H4 (cell line): ENCODE measurements around the gene PRAC2. TPM values are rescaled to one million over a fixed set of nuclear protein-coding genes. Genes with fewer than 3 reads are reported as not detected.

ENCODE experiments used
- DNase-seq: peaks from one replicate; pipeline ENCODE4 v3.0.0-alpha.2; 2015; ENCODE audit warnings: low spot score
- total RNA-seq: library from RNA; depleted of rRNA; stranded (reverse); fragments of >200 nt; shearing (Covaris generic); gene quantifications from 2 replicates; pipeline ENCODE4 v1.2.3, GENCODE V29; 2014

PRAC2 gene
- total RNA-seq, 1 experiment from 2014 or later, result not detected

- DNase-seq, result no peak
Observed at GRCh38 chr17:48733632-48734328, 10.8 kb downstream of the PRAC2 start.

DNA sequence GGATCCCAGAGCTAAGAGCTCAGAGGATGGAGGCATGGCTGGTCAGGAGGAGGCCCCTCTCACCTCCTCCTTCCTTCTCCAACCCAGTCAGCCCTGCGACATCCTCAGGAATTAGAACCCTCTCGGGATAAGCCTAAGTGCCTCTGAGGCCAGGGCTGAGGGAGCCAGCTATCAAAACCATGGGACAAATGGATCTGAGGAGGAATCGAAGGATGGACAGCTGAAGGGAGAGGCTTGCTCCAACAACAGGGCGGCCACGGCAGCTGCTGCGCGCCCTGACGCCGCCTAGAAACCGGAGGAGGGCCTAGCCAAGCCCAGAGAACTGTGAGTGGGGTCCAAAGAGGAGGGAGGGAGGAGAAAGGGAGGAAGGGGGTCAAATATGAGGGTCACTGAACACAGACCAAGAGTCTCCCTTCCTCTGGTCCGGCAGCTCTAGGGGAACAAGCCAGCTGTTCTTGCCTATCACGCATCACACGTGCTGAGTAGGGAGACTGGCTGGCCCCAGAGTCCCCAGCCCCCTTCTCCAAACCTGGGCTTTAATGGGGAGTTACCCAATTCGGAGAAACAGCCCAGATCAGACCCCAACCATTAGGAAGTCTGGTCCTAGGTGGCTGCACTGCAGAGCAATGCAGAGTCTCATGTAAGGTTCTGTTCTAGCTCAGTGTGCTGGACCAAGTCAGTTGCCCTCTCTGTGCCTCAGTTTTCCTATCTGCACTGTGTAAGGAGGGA, 11.5 kb downstream of the PRAC2 start:
- DNase-seq, result no peak

- no peak for DNase-seq
Observed at GRCh38 chr17:48735062-48735351, 12.0 kb downstream of the PRAC2 start.

DNA sequence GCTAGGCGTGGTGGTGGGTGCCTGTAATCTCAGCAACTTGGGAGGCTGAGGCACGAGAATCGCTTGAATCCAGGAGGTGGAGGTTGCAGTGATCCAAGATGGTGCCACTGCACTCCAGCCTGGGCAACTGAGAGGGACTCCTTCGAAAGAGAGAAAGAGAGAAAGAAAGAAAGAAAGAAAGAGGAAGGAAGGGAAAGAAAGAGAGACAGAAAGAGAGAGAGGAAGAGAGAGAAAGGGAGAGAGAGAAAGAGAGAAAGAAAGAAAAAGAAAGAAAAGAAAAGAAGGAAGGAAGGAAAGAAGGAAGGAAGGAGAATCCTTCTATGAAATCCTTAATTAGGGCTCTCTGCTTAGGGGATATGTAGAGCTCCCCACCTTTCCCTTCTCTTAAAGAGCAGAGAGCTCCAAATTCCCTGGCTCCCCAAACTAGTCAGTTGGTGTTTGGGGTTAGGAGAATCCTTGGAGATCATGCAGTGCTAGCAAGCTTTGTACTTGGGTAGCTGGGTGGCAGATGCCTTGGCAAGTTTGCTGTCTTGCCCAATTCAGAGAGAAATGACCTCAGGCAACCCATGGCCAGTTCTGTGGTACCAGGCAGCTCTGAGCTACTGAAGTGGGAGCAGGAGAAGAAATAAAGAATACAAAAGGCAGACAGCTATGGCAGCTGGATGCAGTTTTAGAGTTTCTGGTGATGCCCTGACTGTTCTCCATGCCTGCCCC, 14.5 kb downstream of the PRAC2 start:
- no peak for DNase-seq

GRCh38 chr17:48738424-48738802, 15.4 kb downstream of the PRAC2 start:
- DNase-seq, result no peak

- no peak for DNase-seq
Observed at GRCh38 chr17:48738803-48739526, 16.0 kb downstream of the PRAC2 start.

DNA sequence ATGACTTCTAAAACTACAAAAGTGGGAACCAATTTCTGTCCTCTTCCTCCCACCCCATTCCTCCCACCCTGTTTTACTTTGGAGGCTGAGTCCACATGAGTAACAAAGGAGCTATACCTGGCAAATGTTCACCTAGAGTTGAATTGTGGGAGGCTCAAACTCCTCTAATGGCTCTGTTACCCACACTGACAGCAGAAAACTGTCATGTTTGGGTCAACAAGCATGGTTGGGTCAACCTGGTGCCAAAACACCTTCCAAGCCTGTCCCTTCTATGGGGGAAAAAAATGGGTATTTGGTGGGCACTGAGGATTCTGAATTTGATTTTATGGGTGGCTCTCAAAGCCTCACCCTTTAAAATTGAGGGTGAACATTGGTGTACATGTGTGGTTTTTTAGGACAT, 17.6 kb downstream of the PRAC2 start:
- no peak for DNase-seq

GRCh38 chr17:48745381-48746275, 22.6 kb downstream of the PRAC2 start:
- no peak for DNase-seq

DNA sequence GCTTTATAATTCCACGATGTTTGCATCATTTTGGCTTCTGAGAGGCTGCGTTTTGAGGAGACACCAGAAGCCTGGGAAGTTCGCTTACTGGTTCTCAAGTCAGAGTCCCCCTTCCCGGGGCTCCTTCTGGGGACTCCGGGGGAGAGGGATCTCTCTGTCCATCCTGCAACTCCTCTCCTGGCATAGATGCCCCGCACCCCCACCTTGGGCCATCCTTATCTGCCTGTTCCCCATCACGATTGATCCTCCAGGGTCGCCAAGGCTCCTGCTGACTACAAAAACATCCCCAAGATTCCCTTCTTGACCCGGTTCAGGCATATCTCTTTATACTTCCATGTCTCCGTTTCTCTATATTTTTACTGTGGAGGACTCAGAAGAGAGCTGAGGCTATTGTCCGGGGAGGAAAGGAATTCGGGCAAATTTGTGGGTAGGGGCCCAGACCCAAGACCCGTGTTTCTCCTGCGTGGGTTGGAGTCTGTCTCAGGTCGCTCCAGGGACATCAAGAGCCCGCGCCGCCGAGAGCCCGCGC, 24.0 kb downstream of the PRAC2 start:
- no peak for DNase-seq

DNA sequence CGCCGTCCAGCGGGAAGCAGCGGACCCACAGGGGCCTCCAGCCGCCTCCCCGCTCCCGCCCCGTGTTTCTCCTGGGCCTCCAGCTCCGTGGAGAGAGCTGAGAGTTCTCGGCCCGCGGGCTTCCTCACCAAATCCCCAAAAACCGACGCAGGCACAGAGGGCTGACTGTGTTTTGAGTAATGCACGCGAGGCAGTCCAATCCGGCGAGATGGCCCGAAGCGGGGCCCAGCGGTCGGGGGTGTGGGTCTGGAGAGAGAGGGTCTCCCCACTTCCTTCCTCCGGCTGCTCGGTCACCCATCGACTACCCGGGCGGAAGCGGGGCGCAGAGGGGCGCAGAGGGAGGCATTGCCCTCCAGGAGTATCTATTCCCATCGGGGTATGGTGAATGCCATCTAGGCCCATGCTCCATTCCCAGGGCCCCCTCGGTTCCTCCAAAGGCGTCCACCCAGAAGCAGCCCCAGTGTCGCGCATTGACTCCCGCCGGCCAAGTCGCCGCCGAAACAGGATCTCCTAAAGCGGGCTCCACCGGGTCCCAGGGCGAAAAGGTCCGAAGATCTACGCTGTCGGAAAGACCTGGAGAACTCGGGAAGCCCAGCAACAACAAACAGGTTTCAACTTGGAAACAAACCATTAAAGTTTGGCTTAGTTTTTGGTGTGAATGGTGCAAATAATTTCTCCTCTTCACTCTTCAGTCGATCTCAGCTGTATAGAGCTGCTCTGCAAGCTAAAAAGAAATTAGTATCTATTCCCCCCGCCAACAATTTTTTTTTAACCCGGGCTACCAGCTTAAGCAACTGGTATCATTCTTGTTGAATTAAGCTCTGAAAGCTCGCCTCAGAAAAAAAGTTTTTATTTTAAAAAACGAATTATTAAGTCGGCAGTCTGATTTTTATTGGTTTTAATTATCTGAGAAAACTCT, 24.7 kb downstream of the PRAC2 start:
- DNase-seq, result no peak

GRCh38 chr17:48748718-48749566, 26.0 kb downstream of the PRAC2 start:
- DNase-seq, result no peak

DNA sequence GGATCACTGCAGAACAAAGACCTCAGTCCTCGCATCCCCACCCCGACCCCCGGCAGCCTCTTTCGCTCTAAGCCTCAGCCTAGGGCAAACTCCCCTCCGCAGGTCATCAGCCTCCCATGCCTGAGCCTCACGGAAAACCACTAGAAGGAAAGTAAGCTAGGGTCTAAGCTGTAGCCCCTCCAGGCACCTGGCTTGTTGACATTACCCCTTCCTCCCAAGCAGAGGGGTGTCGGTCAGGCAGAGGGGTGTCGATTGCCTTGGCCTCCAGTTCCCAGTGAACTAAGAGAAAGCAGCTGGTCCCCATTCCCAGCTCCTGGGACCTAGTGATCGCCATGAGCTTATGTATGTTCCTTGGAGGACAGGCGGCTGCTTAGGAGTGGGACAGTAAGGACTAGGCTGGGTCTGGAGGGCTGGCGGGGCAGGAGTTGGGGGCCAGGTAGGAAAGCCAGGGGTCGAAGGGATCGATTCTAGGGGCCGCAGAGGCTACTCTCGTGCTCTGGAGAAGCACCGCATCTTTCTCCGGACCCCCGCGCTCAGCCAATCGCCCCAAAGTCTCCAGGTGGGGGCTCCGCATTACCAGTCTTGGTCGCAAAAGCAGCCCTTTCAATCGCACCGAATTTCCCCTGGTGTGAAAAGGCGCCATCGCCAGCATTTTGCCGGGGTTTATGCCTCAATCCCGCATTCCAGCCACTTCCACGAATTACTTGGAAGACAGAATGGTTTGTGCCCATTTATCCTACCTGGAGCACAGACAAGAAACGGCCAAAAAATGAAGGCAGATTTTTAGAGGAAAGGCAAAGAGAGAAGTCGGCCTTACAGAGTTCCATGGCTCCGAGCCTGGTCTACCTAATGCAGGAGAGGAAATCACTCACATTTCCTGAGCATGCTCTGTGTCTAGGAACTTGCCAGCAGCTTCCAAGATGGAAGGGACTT, 26.9 kb downstream of the PRAC2 start:
- DNase-seq, result no peak

DNA sequence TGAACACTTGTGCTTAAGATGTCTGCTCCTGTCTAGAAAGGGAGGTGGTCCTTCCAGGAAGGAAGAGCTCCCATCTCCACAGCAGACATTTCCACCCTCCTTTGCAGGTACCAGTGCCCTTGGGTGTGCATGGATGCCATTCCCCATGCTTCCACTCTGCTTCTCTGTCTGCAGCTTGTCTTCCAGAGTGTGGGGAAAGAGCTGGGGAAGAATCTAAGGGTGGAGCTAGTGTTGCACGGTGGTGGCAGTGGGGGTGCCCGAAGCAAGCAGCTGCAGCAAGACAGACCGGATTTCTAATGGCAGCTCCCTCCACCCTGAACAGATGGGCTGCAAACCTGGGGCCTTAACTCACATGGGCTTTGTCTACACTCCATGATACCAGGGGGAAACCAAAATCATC, 28.2 kb downstream of the PRAC2 start:
- no peak for DNase-seq

DNA sequence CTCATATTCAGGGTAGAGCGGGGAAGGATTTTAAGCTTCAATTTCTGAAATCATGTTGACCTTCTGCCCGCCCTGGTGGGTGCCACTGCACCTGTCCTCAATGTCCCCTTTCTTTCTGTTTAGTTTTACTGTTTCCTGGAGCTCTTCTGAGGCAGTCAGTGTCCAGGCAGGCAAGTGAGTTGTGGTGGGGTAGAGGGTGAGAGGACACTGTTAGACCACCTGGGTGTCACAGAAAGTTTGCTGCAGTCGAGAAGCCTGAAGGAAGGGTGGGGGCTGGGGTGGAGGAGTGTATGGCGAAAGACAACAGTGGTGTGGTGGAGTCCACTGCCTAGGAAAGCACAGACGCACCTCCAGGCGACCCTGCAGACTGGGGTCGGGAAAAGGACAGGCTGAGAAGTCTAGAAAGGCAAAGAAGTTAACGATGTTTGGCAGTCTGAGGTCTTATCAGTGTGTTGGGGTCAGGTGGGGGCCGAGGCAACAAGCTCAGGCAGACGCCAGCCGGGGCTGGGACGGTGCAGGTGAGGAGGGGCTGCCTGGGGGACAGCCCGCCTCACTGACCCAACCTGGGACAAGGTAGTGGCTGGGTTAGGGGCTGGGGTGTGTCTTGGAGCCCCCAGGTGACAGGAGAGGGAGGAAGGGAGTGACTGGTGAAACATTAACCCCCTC, 28.9 kb downstream of the PRAC2 start:
- no peak for DNase-seq

GRCh38 chr17:48752399-48753288, 29.7 kb downstream of the PRAC2 start:
- no peak for DNase-seq

GRCh38 chr17:48753794-48754499, 31.0 kb downstream of the PRAC2 start:
- no peak for DNase-seq
